Measurements from ENCODE around the gene PHF3.

DNA sequence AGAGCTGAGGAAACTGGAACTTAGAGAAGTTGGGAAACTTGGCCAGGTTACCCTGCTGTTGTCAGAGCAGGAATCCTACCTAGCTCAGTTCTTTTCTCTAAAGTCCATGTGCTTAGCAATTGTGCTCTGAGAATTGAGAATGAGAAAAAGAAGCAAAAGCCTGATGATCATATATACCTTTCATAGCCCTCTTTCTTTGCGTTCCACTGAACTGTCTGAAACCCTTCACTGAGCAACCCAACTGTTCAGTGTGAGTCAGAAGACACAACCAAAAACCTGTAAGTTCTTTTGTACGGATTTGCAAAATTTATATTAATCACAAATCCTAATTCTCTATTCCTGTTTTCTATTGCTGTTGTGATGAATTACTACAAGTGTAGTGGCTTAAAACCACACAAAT lies 80.6 kb downstream of the PHF3 start:
- TF ChIP-seq EP300 (IDR thresholded peaks at IDR 0.05) (no peak), POLR2A (IDR thresholded peaks at IDR 0.05) (no peak)
- TF ChIP-seq, protein P1, sequence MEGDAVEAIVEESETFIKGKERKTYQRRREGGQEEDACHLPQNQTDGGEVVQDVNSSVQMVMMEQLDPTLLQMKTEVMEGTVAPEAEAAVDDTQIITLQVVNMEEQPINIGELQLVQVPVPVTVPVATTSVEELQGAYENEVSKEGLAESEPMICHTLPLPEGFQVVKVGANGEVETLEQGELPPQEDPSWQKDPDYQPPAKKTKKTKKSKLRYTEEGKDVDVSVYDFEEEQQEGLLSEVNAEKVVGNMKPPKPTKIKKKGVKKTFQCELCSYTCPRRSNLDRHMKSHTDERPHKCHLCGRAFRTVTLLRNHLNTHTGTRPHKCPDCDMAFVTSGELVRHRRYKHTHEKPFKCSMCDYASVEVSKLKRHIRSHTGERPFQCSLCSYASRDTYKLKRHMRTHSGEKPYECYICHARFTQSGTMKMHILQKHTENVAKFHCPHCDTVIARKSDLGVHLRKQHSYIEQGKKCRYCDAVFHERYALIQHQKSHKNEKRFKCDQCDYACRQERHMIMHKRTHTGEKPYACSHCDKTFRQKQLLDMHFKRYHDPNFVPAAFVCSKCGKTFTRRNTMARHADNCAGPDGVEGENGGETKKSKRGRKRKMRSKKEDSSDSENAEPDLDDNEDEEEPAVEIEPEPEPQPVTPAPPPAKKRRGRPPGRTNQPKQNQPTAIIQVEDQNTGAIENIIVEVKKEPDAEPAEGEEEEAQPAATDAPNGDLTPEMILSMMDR (IDR thresholded peaks at IDR 0.05) = no peak

Measured in gastroesophageal sphincter (tissue), 3 donors.